Endothelial cell of umbilical vein (primary cell): Measurements from ENCODE around the gene NRDC. TPM values are rescaled to one million over a fixed set of nuclear protein-coding genes. Genes with fewer than 3 reads are reported as not detected.

Source experiments
- BruUV-seq: library from RNA; stranded (reverse); fragments of 400-500 nt; replicated peaks from 2 replicates; lab custom pipeline; 2021; lab: Mats Ljungman, UMichigan
- CTCF ChIA-PET: fragments of 300-600, 350-600 bp; sonication (Branson Sonifier 250); formaldehyde crosslinking; loops from one replicate; lab custom pipeline; 2021; ENCODE audit warnings: antibody characterized with exemption, inconsistent platforms; lab: Charles Lee
- POLR2A ChIA-PET: fragments of 300-600, 350-600 bp; sonication (Branson Sonifier 250); formaldehyde crosslinking; loops from one replicate; lab custom pipeline; 2021; ENCODE audit warnings: antibody characterized with exemption, inconsistent platforms; lab: Charles Lee
- DNase-seq: peaks from one replicate; pipeline ENCODE4 v3.0.0-alpha.2; 2011; ENCODE audit warnings: low read depth, low spot score
- FAIRE-seq: peaks from 2 replicates; lab custom pipeline; 2011; peaks lifted over from hg19 to GRCh38; lab: Jason Lieb, UNC
- H2AFZ ChIP-seq: 2 replicates; pipeline ENCODE4 v1.6.0; 2012; ENCODE audit warnings: low read depth, low read length, control low read depth, inconsistent platforms
- H3K27ac ChIP-seq: 2 replicates; pipeline ENCODE4 v1.5.1; 2011; ENCODE audit warnings: low read depth, mild to moderate bottlenecking, control low read depth, low read length, moderate library complexity; ENCODE audit not compliant: insufficient read depth
- H3K27me3 ChIP-seq, 2 experiments: 2 replicates each; pipeline versions ENCODE4 v1.6.0 to v1.6.1; 2011; ENCODE audit warnings: low read length in 2 of 2, mixed read lengths in 1 of 2; ENCODE audit not compliant: control insufficient read depth in 2 of 2, insufficient read depth in 2 of 2
- H3K36me3 ChIP-seq, 2 experiments: 2 replicates in 1 of 2; 3 replicates in 1 of 2; pipeline ENCODE4 v1.5.1; 2011; ENCODE audit warnings: low read length in 2 of 2, mild to moderate bottlenecking in 1 of 2, moderate library complexity in 1 of 2; ENCODE audit not compliant: control insufficient read depth in 2 of 2, insufficient read depth in 2 of 2; ENCODE audit errors: extremely low read depth in 1 of 2
- H3K4me1 ChIP-seq: 3 replicates; pipeline ENCODE4 v1.5.1; 2011; ENCODE audit warnings: mild to moderate bottlenecking, low read length; ENCODE audit not compliant: control insufficient read depth, insufficient read depth; ENCODE audit errors: extremely low read depth
- H3K4me2 ChIP-seq: 2 replicates; pipeline ENCODE4 v1.6.1; 2011; ENCODE audit warnings: low read length, control low read depth, mixed read lengths; ENCODE audit not compliant: insufficient read depth
- H3K4me3 ChIP-seq, 3 experiments: fragments of 200-600 bp in 1 of 3; sonication (generic), shearing (Covaris generic) in 1 of 3; replicated peaks in 1 of 3; 2 replicates each; pipeline ENCODE4 v1.5.1; 2011 to 2016; ENCODE audit warnings: control low read depth in 3 of 3, low read length in 3 of 3, mild to moderate bottlenecking in 2 of 3, inconsistent platforms in 1 of 3, low read depth in 1 of 3, moderate library complexity in 1 of 3; ENCODE audit not compliant: insufficient read depth in 1 of 3
- H3K79me2 ChIP-seq: 2 replicates; pipeline ENCODE4 v1.6.0; 2012; ENCODE audit warnings: low read length, inconsistent platforms; ENCODE audit not compliant: control insufficient read depth, insufficient read depth
- H3K9ac ChIP-seq: replicated peaks from 2 replicates; pipeline ENCODE3; 2011; ENCODE audit warnings: low read length, control low read depth; ENCODE audit not compliant: insufficient read depth; ENCODE audit errors: extremely low read depth
- H3K9me1 ChIP-seq: replicated peaks from 3 replicates; pipeline ENCODE4 v1.6.0; 2011; ENCODE audit warnings: mild to moderate bottlenecking, low read length; ENCODE audit not compliant: control insufficient read depth, insufficient read depth; ENCODE audit errors: extremely low read depth
- H3K9me3 ChIP-seq: replicated peaks from 2 replicates; pipeline ENCODE4 v1.5.1; 2012; ENCODE audit warnings: low read length, inconsistent platforms; ENCODE audit not compliant: control insufficient read depth, insufficient read depth
- H4K20me1 ChIP-seq: replicated peaks from 2 replicates; pipeline ENCODE3; 2011; ENCODE audit warnings: mild to moderate bottlenecking, low read length; ENCODE audit not compliant: control insufficient read depth, insufficient read depth; ENCODE audit errors: extremely low read depth
- EZH2 ChIP-seq: IDR thresholded peaks from 2 replicates; pipeline ENCODE4 v1.6.1; 2012; ENCODE audit warnings: borderline replicate concordance, low read depth, mild to moderate bottlenecking, moderate library complexity, low read length, inconsistent platforms; ENCODE audit not compliant: severe bottlenecking
- GATA2 ChIP-seq: IDR thresholded peaks from 2 replicates; pipeline ENCODE4 v1.7.0; 2011; ENCODE audit warnings: low read depth, mild to moderate bottlenecking, moderate library complexity, mixed read lengths, low read length; ENCODE audit not compliant: insufficient read length, insufficient read depth
- JUN ChIP-seq: IDR thresholded peaks from 2 replicates; pipeline ENCODE4 v1.6.1; 2011; ENCODE audit warnings: borderline replicate concordance, low read depth; ENCODE audit not compliant: insufficient read length, insufficient read depth
- MYC ChIP-seq: IDR thresholded peaks from one replicate; pipeline ENCODE4 v1.6.1; 2011; ENCODE audit warnings: mild to moderate bottlenecking, low read depth, low read length
- POLR2A ChIP-seq: IDR thresholded peaks from 2 replicates; pipeline ENCODE4 v1.6.1; 2012; ENCODE audit warnings: low read depth, mild to moderate bottlenecking, control low read depth, low read length
- POLR2AphosphoS5 ChIP-seq: IDR thresholded peaks from 2 replicates; pipeline ENCODE4 v1.6.1; 2012; ENCODE audit warnings: low read depth, mild to moderate bottlenecking, control low read depth, low read length, moderate library complexity; ENCODE audit not compliant: insufficient read depth
- dilution Hi-C: fragments of 300-500 bp; cut with MboI; formaldehyde crosslinking; loops from one replicate; pipeline ENCODE4 v1.15.0; 2019; ENCODE audit warnings: low sequenced_read_pairs; ENCODE audit not compliant: extremely low pct_ligation_motif_present
- intact Hi-C: fragments of 100-400 bp; cut with micrococcal nuclease; formaldehyde crosslinking; loops from one replicate; pipeline ENCODE4 v1.10.0; 2022
- polyA plus RNA-seq, 4 experiments: library from polyadenylated mRNA; depleted of rRNA in 3 of 4; stranded (reverse) in 3 of 4; unstranded in 1 of 4; fragments of >200 nt; gene quantifications; 2 replicates each; pipeline versions ENCODE4 v1.2.1 to v1.2.3, GENCODE V29; 2011 to 2012; ENCODE audit warnings: missing spikeins in 1 of 4
- total RNA-seq: library from RNA; stranded (reverse); gene quantifications from 2 replicates; pipeline ENCODE4 v1.2.3, GENCODE V29; 2021

NRDC gene
- total and polyA plus RNA-seq, 2 donors (not counting 3 experiments of a cell fraction or from before 2014, with no cell fraction given): 41.8 to 146 TPM

DNA sequence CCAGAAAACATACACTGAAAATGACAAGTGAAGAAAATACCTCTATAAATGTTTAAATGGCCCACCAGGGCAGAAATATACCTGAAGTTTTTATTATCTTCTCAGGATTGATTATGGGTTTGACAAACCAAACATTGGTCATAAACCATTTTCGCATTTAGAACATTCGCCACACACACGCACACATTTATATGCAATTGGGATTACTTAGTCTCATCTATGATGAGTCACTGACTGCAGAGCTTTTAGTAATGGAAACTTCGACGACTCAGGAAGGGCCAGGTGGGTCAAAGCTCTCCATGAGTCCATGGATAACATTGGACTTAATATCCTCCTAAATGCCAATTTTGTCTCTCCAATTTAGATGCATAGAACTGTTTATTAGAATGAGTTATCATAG, 16.9 kb downstream of the NRDC start:
- Histone ChIP-seq H3K4me1 (no peaks in the 10 kb centered on the region), H3K4me3 (no peak overlapping the region), H3K36me3 (no peaks in the 10 kb centered on the region), H3K79me2 (peaks cover 46% of the 10 kb centered on the region), H3K9me3 (no peaks in the 10 kb centered on the region), H3K4me2 (no peak overlapping the region), H3K27me3 (no peaks in the 10 kb centered on the region), H3K27ac (no peak overlapping the region), H3K9ac (no peak overlapping the region), H2AFZ (no peak overlapping the region), H3K9me1 (no peaks in the 10 kb centered on the region), H4K20me1 (peaks cover 2% of the 10 kb centered on the region)
- TF ChIP-seq POLR2A (no peak), JUN (peak; percentile 15), POLR2AphosphoS5 (no peak), GATA2 (no peak), MYC (no peak)
- ChIA-PET POLR2A (interaction anchor here (0.6 kb wide), 1 partner anchor 142 kb away, joined by 3 read pairs; no protein-coding TSS in a partner anchor), CTCF (interaction anchor here (0.9 kb wide), 1 partner anchor 25 kb away, joined by 3 read pairs; no protein-coding TSS in a partner anchor)
- dilution Hi-C loops (no loop called here), intact Hi-C loops (no loop called here)
- FAIRE-seq (no peak), DNase-seq (no peak)
- no TSS peak for BruUV-seq

DNA sequence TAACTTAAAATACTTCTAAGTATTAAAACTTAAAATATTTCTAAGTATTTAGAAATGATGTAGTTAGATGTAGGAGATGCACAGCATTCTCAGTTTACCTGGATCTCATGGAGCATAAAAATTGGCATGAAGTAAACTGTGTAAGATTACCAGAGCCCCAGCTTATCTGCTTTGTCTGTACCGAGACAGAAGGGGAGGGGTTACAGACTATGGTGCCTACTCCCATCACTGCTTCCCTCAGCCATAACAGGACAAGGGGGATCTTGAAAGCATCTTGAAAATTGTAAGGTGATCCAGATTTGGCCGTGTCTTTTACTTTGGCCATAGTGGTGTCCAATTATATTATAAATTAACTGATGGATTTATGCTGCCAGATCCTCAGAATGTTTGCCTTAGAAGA, 18.8 kb downstream of the NRDC start:
- dilution Hi-C loops (no loop called here), intact Hi-C loops (no loop called here)
- no TSS peak for BruUV-seq
- no peaks in the 10 kb centered on the region for H3K36me3 ChIP-seq
- no peak overlapping the region for H3K4me3 ChIP-seq
- no peak for TF ChIP-seq JUN
- no peak for TF ChIP-seq POLR2A
- TF ChIP-seq POLR2AphosphoS5: no peak
- TF ChIP-seq EZH2: no peak
- no peak overlapping the region for H3K27ac ChIP-seq
- H3K9ac ChIP-seq: no peak overlapping the region
- H3K4me1 ChIP-seq: no peaks in the 10 kb centered on the region
- peaks cover 2% of the 10 kb centered on the region for H4K20me1 ChIP-seq
- no peaks in the 10 kb centered on the region for H3K9me3 ChIP-seq
- no peaks in the 10 kb centered on the region for H3K9me1 ChIP-seq
- H2AFZ ChIP-seq: no peak overlapping the region
- POLR2A ChIA-PET: no interaction called here
- DNase-seq (no peak), FAIRE-seq (no peak)
- H3K27me3 ChIP-seq: no peaks in the 10 kb centered on the region
- H3K79me2 ChIP-seq: peaks cover 42% of the 10 kb centered on the region
- CTCF ChIA-PET: interaction anchor here (1.5 kb wide), 1 partner anchor 9 kb away, joined by 4 read pairs; no protein-coding TSS in a partner anchor
- H3K4me2 ChIP-seq: no peak overlapping the region
